ENCODE results near the gene PPP2R2C. TPM values are rescaled to one million over a fixed set of nuclear protein-coding genes. Genes with fewer than 3 reads are reported as not detected.

PPP2R2C gene
- total and polyA plus RNA-seq, 9 of the 15 experiments (the other 6 are each of a cell fraction or from before 2014, with no cell fraction given), result 0.04 to 0.06 TPM; not detected in 7

- Histone ChIP-seq H3K9me3 (replicated peaks; ENCODE audit: control insufficient read depth, insufficient read depth, low read depth, low read length) (no peaks in the 10 kb centered on the region), H3K79me2 (ENCODE audit: control insufficient read depth, insufficient read depth, low read length) (no peaks in the 10 kb centered on the region), H2AFZ (ENCODE audit: low read depth, low read length) (no peak overlapping the region), H3K9me1 (ENCODE audit: control insufficient read depth, insufficient read depth, low read length) (no peaks in the 10 kb centered on the region), H3K4me3 (no peak overlapping the region), H3K9ac (ENCODE audit: insufficient read depth in 1 of 2, low read depth in 2 of 2, low read length in 2 of 2) (no peak overlapping the region), H3K4me2 (ENCODE audit: insufficient read depth, low read length) (no peak overlapping the region), H3K4me1 (replicated peaks in 1 of 2; ENCODE audit: control insufficient read depth in 2 of 2, insufficient read depth in 2 of 2, low read length in 2 of 2) (no peaks in the 10 kb centered on the region; a peak in 1 of 5 replicates), H3K27me3 (ENCODE audit: control insufficient read depth in 2 of 2, insufficient read depth in 2 of 2, low read length in 2 of 2) (peaks cover 2 to 50% of the 10 kb centered on the region in 2 experiments; a peak in 3 of 5 replicates), H4K20me1 (replicated peaks; ENCODE audit: control insufficient read depth, insufficient read depth, low read length) (peaks cover 3% of the 10 kb centered on the region), H3K27ac (ENCODE audit: extremely low read depth, low read depth, low read length) (no peak overlapping the region), H3K36me3 (ENCODE audit: control insufficient read depth, insufficient read depth, low read length) (no peaks in the 10 kb centered on the region)
- no peak for DNase-seq (ENCODE audit: extremely low read depth in 1 of 4, low spot score in 3 of 4)
- in situ Hi-C loops (cut with MboI) (no loop called here), intact Hi-C loops (cut with micrococcal nuclease) (no loop called here)
- ATAC-seq, result no peak
- no TSS peak for BruUV-seq (replicated peaks)
- no peak for FAIRE-seq
- TF ChIP-seq, protein P1, sequence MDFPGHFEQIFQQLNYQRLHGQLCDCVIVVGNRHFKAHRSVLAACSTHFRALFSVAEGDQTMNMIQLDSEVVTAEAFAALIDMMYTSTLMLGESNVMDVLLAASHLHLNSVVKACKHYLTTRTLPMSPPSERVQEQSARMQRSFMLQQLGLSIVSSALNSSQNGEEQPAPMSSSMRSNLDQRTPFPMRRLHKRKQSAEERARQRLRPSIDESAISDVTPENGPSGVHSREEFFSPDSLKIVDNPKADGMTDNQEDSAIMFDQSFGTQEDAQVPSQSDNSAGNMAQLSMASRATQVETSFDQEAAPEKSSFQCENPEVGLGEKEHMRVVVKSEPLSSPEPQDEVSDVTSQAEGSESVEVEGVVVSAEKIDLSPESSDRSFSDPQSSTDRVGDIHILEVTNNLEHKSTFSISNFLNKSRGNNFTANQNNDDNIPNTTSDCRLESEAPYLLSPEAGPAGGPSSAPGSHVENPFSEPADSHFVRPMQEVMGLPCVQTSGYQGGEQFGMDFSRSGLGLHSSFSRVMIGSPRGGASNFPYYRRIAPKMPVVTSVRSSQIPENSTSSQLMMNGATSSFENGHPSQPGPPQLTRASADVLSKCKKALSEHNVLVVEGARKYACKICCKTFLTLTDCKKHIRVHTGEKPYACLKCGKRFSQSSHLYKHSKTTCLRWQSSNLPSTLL (IDR thresholded peaks at IDR 0.05), result no peak
- no peak for TF ChIP-seq POLR2H (tag; IDR thresholded peaks at IDR 0.05; ENCODE audit: low read depth)
- TF ChIP-seq MXD1 (CRISPR knock-in tag; IDR thresholded peaks at IDR 0.05; ENCODE audit: borderline replicate concordance, poor library complexity, severe bottlenecking), result no peak
- TF ChIP-seq RBM34 (IDR thresholded peaks at IDR 0.05; ENCODE audit: borderline replicate concordance, insufficient read depth, low read length), result no peak
- no peak for TF ChIP-seq YBX1 (IDR thresholded peaks at IDR 0.05)
- no peak for TF ChIP-seq KLF6 (CRISPR knock-in tag; IDR thresholded peaks at IDR 0.05; ENCODE audit: borderline replicate concordance)
- no peak for TF ChIP-seq HMG20A (CRISPR knock-in tag; conservative IDR thresholded peaks at IDR 0.05)
- TF ChIP-seq CAMTA2 (CRISPR knock-in tag; conservative IDR thresholded peaks at IDR 0.05), result no peak
- TF ChIP-seq RAD21 (CRISPR knock-in tag; conservative IDR thresholded peaks at IDR 0.05 in 1 of 2, IDR thresholded peaks at IDR 0.05 in 1 of 2), result no peak
- ChIA-PET POLR2A (no interaction called here), CTCF (ENCODE audit: low intra/inter-chr PET ratio) (no interaction called here)
- WGBS (ENCODE audit: insufficient coverage, low coverage, missing lambda C conversion rate), result under 1% methylated on average over 19 of the region's 19 CpGs
Observed at GRCh38 chr4:6349896-6350603, 122.4 kb downstream of the PPP2R2C start.
